ENCODE data around the gene TMC2.

DNA sequence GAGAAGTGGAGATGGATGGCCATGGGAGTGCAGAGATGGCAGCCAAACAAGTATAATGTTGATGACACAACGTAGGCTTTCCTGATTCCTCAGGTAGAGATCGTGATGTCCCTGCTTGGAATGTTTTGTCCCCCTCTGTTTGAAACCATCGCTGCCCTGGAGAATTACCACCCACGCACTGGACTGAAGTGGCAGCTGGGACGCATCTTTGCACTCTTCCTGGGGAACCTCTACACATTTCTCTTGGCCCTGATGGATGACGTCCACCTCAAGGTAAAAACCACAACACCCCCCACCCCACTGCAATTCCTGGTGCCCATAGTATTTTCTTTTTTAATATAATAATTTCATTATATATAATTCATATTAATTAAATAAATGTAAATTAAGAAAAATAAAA lies 74.0 kb downstream of the TMC2 start:
- TF ChIP-seq EGR1 (IDR thresholded peaks at IDR 0.05; ENCODE audit: borderline replicate concordance, low read depth, low read length), result no peak
- no peak for TF ChIP-seq SP4 (IDR thresholded peaks at IDR 0.05; ENCODE audit: low read length)
- no peak for TF ChIP-seq SIRT6 (IDR thresholded peaks at IDR 0.05; ENCODE audit: low read length)
- no peak for TF ChIP-seq CTCF (IDR thresholded peaks at IDR 0.05; ENCODE audit: control extremely low read depth in 1 of 3, insufficient read depth in 1 of 3, low read depth in 1 of 3, low read length in 3 of 3)

Data from H1 (cell line).